K562 (cell line): Measurements from ENCODE around the gene GALNT7. TPM values are rescaled to one million over a fixed set of nuclear protein-coding genes. Genes with fewer than 3 reads are reported as not detected.
A peak's percentile ranks its signal among the peaks of the same experiment; 100 is the strongest.

ENCODE experiments used
- CREM ChIP-seq: IDR thresholded peaks from 2 replicates; pipeline ENCODE4 v1.6.1; 2014; ENCODE audit warnings: antibody characterized with exemption, low read depth
- ETV1 ChIP-seq: fragments of 450-650 bp; conservative IDR thresholded peaks from 2 replicates; pipeline ENCODE4 v1.6.1; 2016; ENCODE audit warnings: missing genetic modification characterization, control low read depth, low read depth, missing compliant biosample characterization
- FOXK1 ChIP-seq: sonication (generic); formaldehyde crosslinking; IDR thresholded peaks from 2 replicates; pipeline ENCODE4 v1.8.0; 2022; ENCODE audit warnings: missing genetic modification reagents, mild to moderate bottlenecking, borderline replicate concordance
- HCFC1 ChIP-seq: IDR thresholded peaks from 2 replicates; pipeline ENCODE4 v1.6.1; 2012; ENCODE audit warnings: low read depth, low read length, improper control_type of control experiment
- KLF13 ChIP-seq: fragments of 450-650 bp; IDR thresholded peaks from 2 replicates; pipeline ENCODE4 v1.6.1; 2016; ENCODE audit warnings: missing genetic modification characterization, low read depth, mild to moderate bottlenecking, missing compliant biosample characterization, moderate library complexity, borderline replicate concordance
- POLR2A ChIP-seq: fragments of 450-650 bp; conservative IDR thresholded peaks from 2 replicates; pipeline ENCODE4 v1.6.1; 2016
- POLR2AphosphoS5 ChIP-seq: IDR thresholded peaks from 2 replicates; pipeline ENCODE4 v1.6.1; 2011; ENCODE audit warnings: mild to moderate bottlenecking, low read depth, low read length, moderate library complexity; ENCODE audit not compliant: control insufficient read depth, insufficient read depth
- POLR2G ChIP-seq: fragments of 200-400 bp; formaldehyde crosslinking; IDR thresholded peaks from 2 replicates; pipeline ENCODE4 v1.6.1; 2017; ENCODE audit warnings: low read depth, mild to moderate bottlenecking, antibody characterized with exemption, low read length, moderate library complexity
- PTBP1 ChIP-seq: fragments of 200-400 bp; formaldehyde crosslinking; IDR thresholded peaks from 2 replicates; pipeline ENCODE4 v1.6.1; 2017; ENCODE audit warnings: low read depth, low read length
- RBBP5 ChIP-seq: fragments of 200-600 bp; sonication (generic); IDR thresholded peaks from 2 replicates; pipeline ENCODE4 v1.6.1; 2012; ENCODE audit warnings: borderline replicate concordance, mild to moderate bottlenecking, low read length, control low read depth, inconsistent platforms; ENCODE audit not compliant: insufficient read depth, poor library complexity, severe bottlenecking
- SIN3A ChIP-seq, 2 experiments: fragments of 150-350 bp in 1 of 2; IDR thresholded peaks; 2 replicates each; pipeline ENCODE4 v1.6.1; 2011 to 2016; ENCODE audit warnings: borderline replicate concordance in 2 of 2, low read depth in 2 of 2, low read length in 2 of 2, mild to moderate bottlenecking in 2 of 2, moderate library complexity in 2 of 2; ENCODE audit not compliant: control insufficient read depth in 1 of 2
- SMAD2 ChIP-seq: fragments of 150-350 bp; IDR thresholded peaks from 2 replicates; pipeline ENCODE4 v1.6.1; 2014; ENCODE audit warnings: low read depth, mild to moderate bottlenecking, low read length
- SOX6 ChIP-seq: fragments of 450-650 bp; IDR thresholded peaks from 2 replicates; pipeline ENCODE4 v1.6.1; 2014; ENCODE audit warnings: mild to moderate bottlenecking
- YY1 ChIP-seq, 3 experiments: IDR thresholded peaks; 2 replicates each; pipeline ENCODE4 v1.6.1; 2011; ENCODE audit warnings: low read length in 2 of 3, mild to moderate bottlenecking in 2 of 3, moderate library complexity in 2 of 3, borderline replicate concordance in 1 of 3, control low read depth in 1 of 3, low read depth in 1 of 3; ENCODE audit not compliant: insufficient read depth in 3 of 3, insufficient replicate concordance in 2 of 3, control insufficient read depth in 1 of 3, insufficient read length in 1 of 3; ENCODE audit errors: extremely low read depth in 1 of 3
- ZNF12 ChIP-seq: sonication (generic); formaldehyde crosslinking; IDR thresholded peaks from 2 replicates; pipeline ENCODE4 v1.4.0; 2020; ENCODE audit warnings: mild to moderate bottlenecking, missing genetic modification reagents
- ZNF274 ChIP-seq: IDR thresholded peaks from 2 replicates; pipeline ENCODE4 v1.6.1; 2011; ENCODE audit warnings: low read depth, mild to moderate bottlenecking, low read length, moderate library complexity, borderline replicate concordance
- ZNF282 ChIP-seq: sonication (generic); formaldehyde crosslinking; IDR thresholded peaks from 2 replicates; pipeline ENCODE4 v1.8.1; 2023; ENCODE audit warnings: missing genetic modification reagents
- ZNF830 ChIP-seq: fragments of 250-450 bp; sonication (Bioruptor Pico); IDR thresholded peaks from 2 replicates; pipeline ENCODE4 v1.5.0; 2021; ENCODE audit warnings: mild to moderate bottlenecking
- polyA plus RNA-seq, 8 experiments: library from polyadenylated mRNA; depleted of rRNA in 4 of 8; stranded (reverse) in 5 of 8; unstranded in 3 of 8; fragments of >200 nt; fragmentation: Nextera tagmentation in 2 of 8; fragmentation: Illumina TruSeq in 1 of 8; extraction: Ambion mirVana in 2 of 8; extraction: Trizol in 1 of 8; gene quantifications; 2 replicates each; pipeline versions ENCODE4 v1.2.1 to v1.2.3, GENCODE V29; 2011 to 2014; ENCODE audit warnings: inconsistent platforms in 1 of 8, missing spikeins in 1 of 8
- total RNA-seq, 7 experiments: library from RNA; depleted of rRNA in 6 of 7; stranded (reverse); fragments of >200 nt in 6 of 7; fragmentation: Illumina TruSeq in 2 of 7; extraction: Trizol in 2 of 7; gene quantifications; 2 replicates each; pipeline versions ENCODE4 v1.2.1 to v1.2.3, GENCODE V29; 2011 to 2021; ENCODE audit warnings: low replicate concordance in 1 of 7
- TF ChIP-seq, protein P1 (sequence below): fragments of 450-650 bp; IDR thresholded peaks from 2 replicates; pipeline ENCODE4 v1.6.1; 2016; ENCODE audit warnings: mild to moderate bottlenecking
- TF ChIP-seq, protein P2 (sequence below), 2 experiments: fragments of 450-650 bp; IDR thresholded peaks; 2 replicates each; pipeline ENCODE4 v1.6.1; 2018; ENCODE audit warnings: mild to moderate bottlenecking in 2 of 2, low read depth in 1 of 2; ENCODE audit not compliant: partially characterized antibody in 2 of 2

GALNT7 gene
- total and polyA plus RNA-seq, 9 of the 15 experiments (the other 6 are each of a cell fraction or from before 2014, with no cell fraction given) = 16.7 to 38.7 (median 31.1) TPM

DNA sequence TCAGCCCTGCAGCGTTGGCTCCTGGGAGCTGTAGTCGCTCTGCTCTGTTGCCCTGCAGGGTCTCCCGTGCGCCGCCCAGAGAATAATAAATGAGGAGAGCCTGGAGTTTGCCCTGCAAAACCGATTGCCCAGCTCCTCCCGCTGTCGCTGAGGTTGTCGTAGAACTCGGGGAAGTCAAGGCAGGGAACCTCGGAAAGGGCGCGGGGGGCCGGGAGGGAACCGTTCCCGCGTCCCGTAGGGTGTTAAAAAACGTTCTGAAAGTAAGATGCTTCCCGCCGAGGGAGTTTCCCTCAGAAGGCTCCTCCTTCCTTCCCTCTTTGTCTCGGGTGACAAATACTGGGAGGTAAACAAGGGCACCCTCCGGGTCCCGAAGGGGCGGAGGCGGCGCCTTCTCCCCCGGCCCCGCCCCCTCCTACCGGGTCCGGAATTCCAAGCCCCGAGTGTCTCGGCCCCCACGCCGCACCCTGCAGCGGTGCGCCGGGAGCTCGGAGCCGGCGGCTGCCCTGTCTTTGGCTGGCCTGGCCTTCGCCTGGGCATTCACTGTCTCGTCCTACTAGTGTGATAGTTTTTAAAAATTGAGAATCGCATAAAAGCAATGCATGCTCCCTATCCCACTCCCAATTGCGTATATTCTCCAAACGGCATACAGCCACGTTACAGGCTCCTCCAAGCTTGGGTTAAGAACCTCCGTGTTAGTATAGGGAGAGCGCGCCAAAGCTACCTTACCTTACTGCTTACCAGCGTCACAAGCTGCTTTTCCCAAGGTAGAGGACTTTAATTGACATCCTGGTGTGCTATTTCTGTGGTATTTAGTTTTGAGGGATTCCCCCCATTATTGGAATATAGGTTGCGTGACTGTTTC is 166.5 kb downstream of the GALNT7 start (continued):
- TF ChIP-seq, protein P1, sequence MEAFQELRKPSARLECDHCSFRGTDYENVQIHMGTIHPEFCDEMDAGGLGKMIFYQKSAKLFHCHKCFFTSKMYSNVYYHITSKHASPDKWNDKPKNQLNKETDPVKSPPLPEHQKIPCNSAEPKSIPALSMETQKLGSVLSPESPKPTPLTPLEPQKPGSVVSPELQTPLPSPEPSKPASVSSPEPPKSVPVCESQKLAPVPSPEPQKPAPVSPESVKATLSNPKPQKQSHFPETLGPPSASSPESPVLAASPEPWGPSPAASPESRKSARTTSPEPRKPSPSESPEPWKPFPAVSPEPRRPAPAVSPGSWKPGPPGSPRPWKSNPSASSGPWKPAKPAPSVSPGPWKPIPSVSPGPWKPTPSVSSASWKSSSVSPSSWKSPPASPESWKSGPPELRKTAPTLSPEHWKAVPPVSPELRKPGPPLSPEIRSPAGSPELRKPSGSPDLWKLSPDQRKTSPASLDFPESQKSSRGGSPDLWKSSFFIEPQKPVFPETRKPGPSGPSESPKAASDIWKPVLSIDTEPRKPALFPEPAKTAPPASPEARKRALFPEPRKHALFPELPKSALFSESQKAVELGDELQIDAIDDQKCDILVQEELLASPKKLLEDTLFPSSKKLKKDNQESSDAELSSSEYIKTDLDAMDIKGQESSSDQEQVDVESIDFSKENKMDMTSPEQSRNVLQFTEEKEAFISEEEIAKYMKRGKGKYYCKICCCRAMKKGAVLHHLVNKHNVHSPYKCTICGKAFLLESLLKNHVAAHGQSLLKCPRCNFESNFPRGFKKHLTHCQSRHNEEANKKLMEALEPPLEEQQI = peak; percentile 26; the same call in 1 of the 2 replicates
- TF ChIP-seq, protein P2, sequence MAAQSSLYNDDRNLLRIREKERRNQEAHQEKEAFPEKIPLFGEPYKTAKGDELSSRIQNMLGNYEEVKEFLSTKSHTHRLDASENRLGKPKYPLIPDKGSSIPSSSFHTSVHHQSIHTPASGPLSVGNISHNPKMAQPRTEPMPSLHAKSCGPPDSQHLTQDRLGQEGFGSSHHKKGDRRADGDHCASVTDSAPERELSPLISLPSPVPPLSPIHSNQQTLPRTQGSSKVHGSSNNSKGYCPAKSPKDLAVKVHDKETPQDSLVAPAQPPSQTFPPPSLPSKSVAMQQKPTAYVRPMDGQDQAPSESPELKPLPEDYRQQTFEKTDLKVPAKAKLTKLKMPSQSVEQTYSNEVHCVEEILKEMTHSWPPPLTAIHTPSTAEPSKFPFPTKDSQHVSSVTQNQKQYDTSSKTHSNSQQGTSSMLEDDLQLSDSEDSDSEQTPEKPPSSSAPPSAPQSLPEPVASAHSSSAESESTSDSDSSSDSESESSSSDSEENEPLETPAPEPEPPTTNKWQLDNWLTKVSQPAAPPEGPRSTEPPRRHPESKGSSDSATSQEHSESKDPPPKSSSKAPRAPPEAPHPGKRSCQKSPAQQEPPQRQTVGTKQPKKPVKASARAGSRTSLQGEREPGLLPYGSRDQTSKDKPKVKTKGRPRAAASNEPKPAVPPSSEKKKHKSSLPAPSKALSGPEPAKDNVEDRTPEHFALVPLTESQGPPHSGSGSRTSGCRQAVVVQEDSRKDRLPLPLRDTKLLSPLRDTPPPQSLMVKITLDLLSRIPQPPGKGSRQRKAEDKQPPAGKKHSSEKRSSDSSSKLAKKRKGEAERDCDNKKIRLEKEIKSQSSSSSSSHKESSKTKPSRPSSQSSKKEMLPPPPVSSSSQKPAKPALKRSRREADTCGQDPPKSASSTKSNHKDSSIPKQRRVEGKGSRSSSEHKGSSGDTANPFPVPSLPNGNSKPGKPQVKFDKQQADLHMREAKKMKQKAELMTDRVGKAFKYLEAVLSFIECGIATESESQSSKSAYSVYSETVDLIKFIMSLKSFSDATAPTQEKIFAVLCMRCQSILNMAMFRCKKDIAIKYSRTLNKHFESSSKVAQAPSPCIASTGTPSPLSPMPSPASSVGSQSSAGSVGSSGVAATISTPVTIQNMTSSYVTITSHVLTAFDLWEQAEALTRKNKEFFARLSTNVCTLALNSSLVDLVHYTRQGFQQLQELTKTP (IDR thresholded peaks at IDR 0.05; ENCODE audit: low read depth in 1 of 2, partially characterized antibody in 2 of 2) = peak in 1 of 2 experiments; percentile 20
- TF ChIP-seq SMAD2 (no peak), HCFC1 (peak; percentile 60), CREM (peak; percentile 32; the same call in 1 of the 2 replicates), RBBP5 (peak; percentile 81), FOXK1 (CRISPR knock-in tag) (peak; percentile 86), ZNF282 (CRISPR knock-in tag) (no peak), SIN3A (IDR thresholded peaks at IDR 0.05; ENCODE audit: borderline replicate concordance in 2 of 2, control insufficient read depth in 1 of 2, low read depth in 2 of 2, low read length in 2 of 2) (peak; percentile 40 to 72; a peak in 2 of 4 replicates), YY1 (IDR thresholded peaks at IDR 0.05; ENCODE audit: borderline replicate concordance in 1 of 3, control insufficient read depth in 1 of 3, extremely low read depth in 1 of 3, insufficient read depth in 3 of 3, insufficient read length in 1 of 3, insufficient replicate concordance in 2 of 3, low read depth in 1 of 3, low read length in 2 of 3) (peak in 1 of 3 experiments; percentile 64), ETV1 (tag) (peak; percentile 43; the same call in 1 of the 2 replicates), SOX6 (peak; percentile 61), ZNF12 (CRISPR knock-in tag) (0 out of 2 replicates have a peak, but pooled peaks have one; percentile 28), KLF13 (tag) (peak; percentile 88), ZNF274 (no peak), POLR2AphosphoS5 (peak; percentile 88), ZNF830 (CRISPR knock-in tag) (0 out of 2 replicates have a peak, but pooled peaks have one; percentile 70), PTBP1 (no peak), POLR2A (peak; percentile 94), POLR2G (peak; percentile 88)
